Measurements from ENCODE around the gene METTL9. TPM values are rescaled to one million over a fixed set of nuclear protein-coding genes. Genes with fewer than 3 reads are reported as not detected.
"Not testable (repeated sequence)": the region's sequence is repeated elsewhere in the genome, so short reads cannot be mapped to it uniquely, and the experiment has no call there.

METTL9 gene
- total and polyA plus RNA-seq, 4 donors, result 26.6 to 127 (median 78.1) TPM

GRCh38 chr16:21574372-21574771 lies 25.0 kb upstream of the METTL9 start:
- no peak overlapping the region for H3K9ac ChIP-seq (ENCODE audit: insufficient read depth in 1 of 2, low read length in 2 of 2)
- H3K27ac ChIP-seq (ENCODE audit: low read depth in 1 of 2, low read length in 1 of 2), result no peak overlapping the region
- WGBS, 2 donors, result 82 to 88% methylated on average over 4 of the region's 4 CpGs
- no peaks in the 10 kb centered on the region for H3K9me3 ChIP-seq (ENCODE audit: control insufficient read depth in 4 of 4, insufficient read depth in 3 of 4, low read length in 3 of 4)
- no peaks in the 10 kb centered on the region for H3K36me3 ChIP-seq (ENCODE audit: control insufficient read depth in 4 of 4, insufficient read depth in 4 of 4, low read length in 4 of 4)
- no peak for TF ChIP-seq CTCF (IDR thresholded peaks at IDR 0.05; ENCODE audit: control extremely low read depth, extremely low read depth)
- no peak overlapping the region for H3K4me3 ChIP-seq
- ATAC-seq (ENCODE audit: insufficient read depth, low FRiP score) (no peak), DNase-seq (no peak)
- H3K4me1 ChIP-seq (ENCODE audit: control insufficient read depth in 5 of 5, insufficient read depth in 5 of 5, low read length in 5 of 5), result no peaks in the 10 kb centered on the region
- H3K27me3 ChIP-seq (ENCODE audit: control insufficient read depth in 3 of 3, insufficient read depth in 3 of 3, low read length in 2 of 3), result no peaks in the 10 kb centered on the region

GRCh38 chr16:21576323-21576722 lies 23.1 kb upstream of the METTL9 start:
- not testable (repeated sequence) for H3K27me3 ChIP-seq (ENCODE audit: control insufficient read depth in 3 of 3, insufficient read depth in 3 of 3, low read length in 2 of 3); H3K9me3 ChIP-seq (ENCODE audit: control insufficient read depth in 4 of 4, insufficient read depth in 3 of 4, low read length in 3 of 4); H3K4me1 ChIP-seq (ENCODE audit: control insufficient read depth in 5 of 5, insufficient read depth in 5 of 5, low read length in 5 of 5); H3K36me3 ChIP-seq (ENCODE audit: control insufficient read depth in 4 of 4, insufficient read depth in 4 of 4, low read length in 4 of 4); H3K4me3 ChIP-seq; H3K9ac ChIP-seq (ENCODE audit: insufficient read depth in 1 of 2, low read length in 2 of 2); DNase-seq; ATAC-seq (ENCODE audit: insufficient read depth, low FRiP score); H3K27ac ChIP-seq (ENCODE audit: low read depth in 1 of 2, low read length in 1 of 2)
- 96 to 97% methylated on average over 2 of the region's 2 CpGs for WGBS, 2 donors

DNA sequence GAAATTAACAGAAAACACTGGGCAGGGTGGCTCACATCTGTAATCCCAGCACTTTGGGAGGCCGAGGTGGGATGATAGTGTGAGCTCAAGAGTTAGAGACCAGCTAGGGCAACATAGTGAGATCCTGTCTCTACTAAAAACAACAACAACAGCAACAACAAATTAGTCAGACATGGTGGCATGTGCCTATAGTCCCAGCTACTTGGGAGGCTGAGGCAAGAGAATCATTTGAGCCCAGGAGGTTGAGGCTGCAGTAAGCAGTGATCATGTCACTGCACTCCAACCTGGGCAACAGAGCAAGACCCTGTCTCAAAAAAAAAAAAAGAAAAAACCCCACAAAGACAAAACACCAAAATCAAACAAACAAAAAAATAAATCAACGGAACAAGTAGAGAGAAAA lies 21.9 kb upstream of the METTL9 start:
- H3K27ac ChIP-seq (ENCODE audit: low read depth in 1 of 2, low read length in 1 of 2); ATAC-seq (ENCODE audit: insufficient read depth, low FRiP score); H3K27me3 ChIP-seq (ENCODE audit: control insufficient read depth in 3 of 3, insufficient read depth in 3 of 3, low read length in 2 of 3); H3K9me3 ChIP-seq (ENCODE audit: control insufficient read depth in 4 of 4, insufficient read depth in 3 of 4, low read length in 3 of 4); H3K36me3 ChIP-seq (ENCODE audit: control insufficient read depth in 4 of 4, insufficient read depth in 4 of 4, low read length in 4 of 4); H3K9ac ChIP-seq (ENCODE audit: insufficient read depth in 1 of 2, low read length in 2 of 2); DNase-seq; H3K4me3 ChIP-seq; H3K4me1 ChIP-seq (ENCODE audit: control insufficient read depth in 5 of 5, insufficient read depth in 5 of 5, low read length in 5 of 5): not testable (repeated sequence)
- 92% methylated on average over 2 of the region's 2 CpGs for WGBS, 2 donors

GRCh38 chr16:21578311-21578710 lies 21.1 kb upstream of the METTL9 start:
- H3K4me3 ChIP-seq, result not testable (repeated sequence)

DNA sequence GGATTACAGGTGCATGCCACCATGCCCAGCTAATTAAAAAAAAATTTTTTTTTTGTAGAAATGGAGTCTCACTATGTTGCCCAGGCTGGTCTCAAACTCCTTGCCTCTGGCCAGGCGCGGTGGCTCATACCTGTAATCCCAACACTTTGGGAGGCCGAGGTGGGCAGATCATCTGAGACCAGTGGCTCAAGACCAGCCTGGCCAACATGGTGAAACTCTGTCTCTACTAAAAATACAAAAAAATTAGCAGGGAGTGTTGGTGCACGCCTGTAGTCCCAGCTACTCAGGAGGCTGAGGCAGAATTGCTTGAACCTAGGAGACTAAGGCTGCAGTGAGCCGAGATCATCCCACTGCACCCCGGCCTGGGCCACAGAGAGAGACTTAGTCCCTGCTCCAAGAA lies 19.2 kb upstream of the METTL9 start:
- not testable (repeated sequence) for H3K9me3 ChIP-seq (ENCODE audit: control insufficient read depth in 4 of 4, insufficient read depth in 3 of 4, low read length in 3 of 4); H3K27ac ChIP-seq (ENCODE audit: low read depth in 1 of 2, low read length in 1 of 2); DNase-seq; H3K36me3 ChIP-seq (ENCODE audit: control insufficient read depth in 4 of 4, insufficient read depth in 4 of 4, low read length in 4 of 4); H3K27me3 ChIP-seq (ENCODE audit: control insufficient read depth in 3 of 3, insufficient read depth in 3 of 3, low read length in 2 of 3); H3K9ac ChIP-seq (ENCODE audit: insufficient read depth in 1 of 2, low read length in 2 of 2); H3K4me1 ChIP-seq (ENCODE audit: control insufficient read depth in 5 of 5, insufficient read depth in 5 of 5, low read length in 5 of 5); ATAC-seq (ENCODE audit: insufficient read depth, low FRiP score); H3K4me3 ChIP-seq
- 94 to 96% methylated on average over 6 of the region's 6 CpGs for whole genome bisulfite sequencing, 2 donors

More at GRCh38 chr16:21578311-21578710, 21.1 kb upstream of the METTL9 start:
- not testable (repeated sequence) for ATAC-seq (ENCODE audit: insufficient read depth, low FRiP score); H3K36me3 ChIP-seq (ENCODE audit: control insufficient read depth in 4 of 4, insufficient read depth in 4 of 4, low read length in 4 of 4); H3K9me3 ChIP-seq (ENCODE audit: control insufficient read depth in 4 of 4, insufficient read depth in 3 of 4, low read length in 3 of 4); H3K27ac ChIP-seq (ENCODE audit: low read depth in 1 of 2, low read length in 1 of 2); H3K4me1 ChIP-seq (ENCODE audit: control insufficient read depth in 5 of 5, insufficient read depth in 5 of 5, low read length in 5 of 5); H3K9ac ChIP-seq (ENCODE audit: insufficient read depth in 1 of 2, low read length in 2 of 2); H3K27me3 ChIP-seq (ENCODE audit: control insufficient read depth in 3 of 3, insufficient read depth in 3 of 3, low read length in 2 of 3); DNase-seq
- WGBS, 2 donors, result 93 to 97% methylated on average over 5 of the region's 5 CpGs

Data from lung (tissue), 12 donors.